Upper lobe of left lung (tissue), 4 donors: ENCODE data around the gene GNG13.

ENCODE experiments used
- POLR2A ChIP-seq, 4 donors: fragments of 450-650 bp; IDR thresholded peaks; one replicate each; pipeline ENCODE4 v1.5.1; 2016 to 2017; ENCODE audit warnings: antibody characterized with exemption in 4 of 4, mild to moderate bottlenecking in 2 of 4
- TF ChIP-seq, protein P1 (sequence below), 6 experiments: fragments of 450-650 bp in 4 of 6; fragments of 200-600 bp in 2 of 6; sonication (generic) in 2 of 6; IDR thresholded peaks; one replicate each; pipeline ENCODE4 v1.5.1; 2016 to 2019; ENCODE audit warnings: antibody characterized with exemption in 6 of 6

DNA sequence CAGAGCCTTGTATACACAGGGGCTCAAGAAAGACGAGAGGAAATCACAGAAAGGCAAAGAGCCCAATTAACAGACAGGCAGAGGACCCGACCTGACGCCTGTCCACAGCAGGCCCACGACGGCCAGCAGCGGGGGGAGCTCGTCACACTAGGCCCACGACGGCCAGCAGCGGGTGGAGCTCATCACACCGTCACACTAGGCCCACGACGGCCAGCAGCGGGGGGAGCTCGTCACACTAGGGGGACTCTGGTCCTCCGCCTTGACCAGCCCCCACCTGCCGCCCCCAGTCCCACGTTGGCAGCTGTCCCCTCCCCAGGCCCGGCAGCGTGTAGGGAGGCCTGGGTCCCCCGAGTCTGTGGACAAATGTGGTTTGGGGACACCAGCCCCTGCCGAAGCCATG is 23.7 kb upstream of the GNG13 start:
- TF ChIP-seq, protein P1, sequence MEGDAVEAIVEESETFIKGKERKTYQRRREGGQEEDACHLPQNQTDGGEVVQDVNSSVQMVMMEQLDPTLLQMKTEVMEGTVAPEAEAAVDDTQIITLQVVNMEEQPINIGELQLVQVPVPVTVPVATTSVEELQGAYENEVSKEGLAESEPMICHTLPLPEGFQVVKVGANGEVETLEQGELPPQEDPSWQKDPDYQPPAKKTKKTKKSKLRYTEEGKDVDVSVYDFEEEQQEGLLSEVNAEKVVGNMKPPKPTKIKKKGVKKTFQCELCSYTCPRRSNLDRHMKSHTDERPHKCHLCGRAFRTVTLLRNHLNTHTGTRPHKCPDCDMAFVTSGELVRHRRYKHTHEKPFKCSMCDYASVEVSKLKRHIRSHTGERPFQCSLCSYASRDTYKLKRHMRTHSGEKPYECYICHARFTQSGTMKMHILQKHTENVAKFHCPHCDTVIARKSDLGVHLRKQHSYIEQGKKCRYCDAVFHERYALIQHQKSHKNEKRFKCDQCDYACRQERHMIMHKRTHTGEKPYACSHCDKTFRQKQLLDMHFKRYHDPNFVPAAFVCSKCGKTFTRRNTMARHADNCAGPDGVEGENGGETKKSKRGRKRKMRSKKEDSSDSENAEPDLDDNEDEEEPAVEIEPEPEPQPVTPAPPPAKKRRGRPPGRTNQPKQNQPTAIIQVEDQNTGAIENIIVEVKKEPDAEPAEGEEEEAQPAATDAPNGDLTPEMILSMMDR (IDR thresholded peaks at IDR 0.05): no peak
- TF ChIP-seq POLR2A (IDR thresholded peaks at IDR 0.05): no peak
